Measurements from ENCODE around the gene MYH3. TPM values are rescaled to one million over a fixed set of nuclear protein-coding genes. Genes with fewer than 3 reads are reported as not detected.

Gene MYH3
- polyA plus RNA-seq, 1 donor (not counting 4 experiments of a cell fraction or from before 2014, with no cell fraction given): 0.83 TPM

DNA sequence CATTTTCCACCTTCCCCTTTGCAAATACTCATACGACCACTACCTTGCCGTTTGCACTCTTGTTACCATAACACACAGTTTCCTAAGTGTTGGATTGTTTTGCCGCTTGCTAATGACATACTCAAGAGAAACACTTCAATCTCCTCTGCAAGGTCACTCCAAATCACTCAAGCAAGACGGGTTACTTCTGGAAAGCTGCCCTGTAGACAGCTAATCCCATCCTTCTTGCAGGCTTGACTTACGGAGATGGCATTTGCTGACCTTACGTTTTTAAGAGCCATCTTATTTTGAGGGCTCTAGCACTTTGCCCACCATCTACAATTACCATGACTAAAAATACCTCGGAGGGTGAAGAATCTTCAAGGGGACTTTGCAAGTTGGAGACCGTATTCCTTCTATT is 46.2 kb downstream of the MYH3 start:
- DNase-seq (ENCODE audit: low read depth, low spot score) (no peak), FAIRE-seq (no peak)
- Histone ChIP-seq H3K9ac (ENCODE audit: control insufficient read depth, extremely low read depth, insufficient read depth, low read length) (no peak overlapping the region), H3K4me1 (ENCODE audit: control insufficient read depth, extremely low read depth, insufficient read depth, low read length) (peaks cover 3% of the 10 kb centered on the region), H3K27ac (ENCODE audit: control insufficient read depth, insufficient read depth, low read length) (no peak overlapping the region), H3K9me3 (ENCODE audit: control insufficient read depth, low read depth, low read length) (no peaks in the 10 kb centered on the region), H3K36me3 (ENCODE audit: control insufficient read depth in 2 of 2, extremely low read depth in 1 of 2, insufficient read depth in 2 of 2, low read length in 2 of 2) (no peaks in the 10 kb centered on the region), H4K20me1 (ENCODE audit: control insufficient read depth, extremely low read depth, insufficient read depth, low read length) (no peaks in the 10 kb centered on the region), H3K4me2 (ENCODE audit: control insufficient read depth, extremely low read depth, insufficient read depth, low read depth, low read length) (no peak overlapping the region), H3K27me3 (ENCODE audit: control insufficient read depth, extremely low read depth, insufficient read depth, low read length) (no peaks in the 10 kb centered on the region), H3K79me2 (ENCODE audit: control insufficient read depth, insufficient read depth, low read length) (no peaks in the 10 kb centered on the region), H2AFZ (ENCODE audit: control insufficient read depth, low read length) (no peak overlapping the region), H3K4me3 (ENCODE audit: control insufficient read depth in 2 of 3, extremely low read depth in 1 of 3, insufficient read depth in 2 of 3, low read depth in 1 of 3, low read length in 3 of 3) (no peak overlapping the region), H3K9me1 (ENCODE audit: control insufficient read depth, extremely low read depth, insufficient read depth, low read length) (no peaks in the 10 kb centered on the region)
- dilution Hi-C loops (cut with MboI; ENCODE audit: extremely low pct_ligation_motif_present, low sequenced_read_pairs): loop anchor here (25.0 kb wide), 1 partner anchor 324 kb away; no protein-coding TSS in a partner anchor
- TF ChIP-seq, protein P1, sequence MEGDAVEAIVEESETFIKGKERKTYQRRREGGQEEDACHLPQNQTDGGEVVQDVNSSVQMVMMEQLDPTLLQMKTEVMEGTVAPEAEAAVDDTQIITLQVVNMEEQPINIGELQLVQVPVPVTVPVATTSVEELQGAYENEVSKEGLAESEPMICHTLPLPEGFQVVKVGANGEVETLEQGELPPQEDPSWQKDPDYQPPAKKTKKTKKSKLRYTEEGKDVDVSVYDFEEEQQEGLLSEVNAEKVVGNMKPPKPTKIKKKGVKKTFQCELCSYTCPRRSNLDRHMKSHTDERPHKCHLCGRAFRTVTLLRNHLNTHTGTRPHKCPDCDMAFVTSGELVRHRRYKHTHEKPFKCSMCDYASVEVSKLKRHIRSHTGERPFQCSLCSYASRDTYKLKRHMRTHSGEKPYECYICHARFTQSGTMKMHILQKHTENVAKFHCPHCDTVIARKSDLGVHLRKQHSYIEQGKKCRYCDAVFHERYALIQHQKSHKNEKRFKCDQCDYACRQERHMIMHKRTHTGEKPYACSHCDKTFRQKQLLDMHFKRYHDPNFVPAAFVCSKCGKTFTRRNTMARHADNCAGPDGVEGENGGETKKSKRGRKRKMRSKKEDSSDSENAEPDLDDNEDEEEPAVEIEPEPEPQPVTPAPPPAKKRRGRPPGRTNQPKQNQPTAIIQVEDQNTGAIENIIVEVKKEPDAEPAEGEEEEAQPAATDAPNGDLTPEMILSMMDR (optimal IDR thresholded peaks at IDR 0.05 in 1 of 3, IDR thresholded peaks at IDR 0.05 in 1 of 3, conservative IDR thresholded peaks at IDR 0.05 in 1 of 3; ENCODE audit: extremely low read depth in 1 of 3, insufficient read depth in 2 of 3, low read length in 3 of 3): no peak
- TF ChIP-seq EZH2 (IDR thresholded peaks at IDR 0.05; ENCODE audit: low read length): no peak

DNA sequence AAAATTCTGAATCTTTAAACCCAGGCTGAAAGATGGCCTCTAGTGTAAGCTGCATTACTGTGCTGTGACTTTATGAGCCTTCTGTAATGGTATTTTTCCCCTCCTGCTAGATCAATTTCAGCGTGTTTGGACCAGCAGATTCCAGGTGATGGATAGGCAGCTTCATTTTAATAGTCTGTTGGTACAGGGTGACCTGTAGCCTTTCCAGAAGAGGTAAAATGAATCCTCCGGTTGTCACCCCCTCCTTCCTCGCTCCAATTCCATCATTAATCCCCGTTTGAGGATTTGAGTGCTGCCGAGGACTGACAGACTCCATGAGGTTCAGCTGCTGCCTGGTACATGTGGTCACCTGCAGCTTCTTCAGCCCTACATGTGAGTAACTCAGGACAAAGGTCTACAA is 48.9 kb downstream of the MYH3 start:
- no peaks in the 10 kb centered on the region for H3K9me1 ChIP-seq (ENCODE audit: control insufficient read depth, extremely low read depth, insufficient read depth, low read length)
- no peaks in the 10 kb centered on the region for H4K20me1 ChIP-seq (ENCODE audit: control insufficient read depth, extremely low read depth, insufficient read depth, low read length)
- no peaks in the 10 kb centered on the region for H3K36me3 ChIP-seq (ENCODE audit: control insufficient read depth in 2 of 2, extremely low read depth in 1 of 2, insufficient read depth in 2 of 2, low read length in 2 of 2)
- FAIRE-seq (no peak), DNase-seq (ENCODE audit: low read depth, low spot score) (no peak)
- no peak overlapping the region for H3K9ac ChIP-seq (ENCODE audit: control insufficient read depth, extremely low read depth, insufficient read depth, low read length)
- H3K9me3 ChIP-seq (ENCODE audit: control insufficient read depth, low read depth, low read length): no peaks in the 10 kb centered on the region
- no peak overlapping the region for H3K4me3 ChIP-seq (ENCODE audit: control insufficient read depth in 2 of 3, extremely low read depth in 1 of 3, insufficient read depth in 2 of 3, low read depth in 1 of 3, low read length in 3 of 3)
- H3K79me2 ChIP-seq (ENCODE audit: control insufficient read depth, insufficient read depth, low read length): no peaks in the 10 kb centered on the region
- TF ChIP-seq EZH2 (IDR thresholded peaks at IDR 0.05; ENCODE audit: low read length): no peak
- H3K4me2 ChIP-seq (ENCODE audit: control insufficient read depth, extremely low read depth, insufficient read depth, low read depth, low read length): no peak overlapping the region
- H3K27ac ChIP-seq (ENCODE audit: control insufficient read depth, insufficient read depth, low read length): no peak overlapping the region
- dilution Hi-C loops (cut with MboI; ENCODE audit: extremely low pct_ligation_motif_present, low sequenced_read_pairs): loop anchor here (25.0 kb wide), 1 partner anchor 321 kb away; no protein-coding TSS in a partner anchor
- H2AFZ ChIP-seq (ENCODE audit: control insufficient read depth, low read length): no peak overlapping the region
- H3K4me1 ChIP-seq (ENCODE audit: control insufficient read depth, extremely low read depth, insufficient read depth, low read length): no peaks in the 10 kb centered on the region
- no peaks in the 10 kb centered on the region for H3K27me3 ChIP-seq (ENCODE audit: control insufficient read depth, extremely low read depth, insufficient read depth, low read length)

DNA sequence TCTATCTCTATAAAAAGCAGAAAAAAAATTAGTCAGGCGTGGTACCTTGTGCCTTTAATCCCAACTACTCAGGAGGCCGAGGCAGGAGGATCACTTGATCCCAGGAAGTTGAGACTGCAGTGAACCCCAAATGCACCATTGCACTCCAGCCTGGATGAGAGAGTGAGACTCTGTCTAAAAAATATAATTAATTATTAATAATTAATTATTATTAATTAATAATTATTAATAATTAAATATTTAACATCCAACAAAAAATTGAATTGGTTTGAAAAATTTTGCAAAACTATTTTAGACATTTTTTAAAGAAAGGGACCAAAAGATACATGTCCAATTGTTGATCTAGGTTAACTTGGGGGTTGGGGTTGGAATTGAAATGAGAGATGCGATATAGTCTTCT is 51.0 kb downstream of the MYH3 start:
- dilution Hi-C loops (cut with MboI; ENCODE audit: extremely low pct_ligation_motif_present, low sequenced_read_pairs): loop anchor here (25.0 kb wide), 1 partner anchor 319 kb away; no protein-coding TSS in a partner anchor
- no peaks in the 10 kb centered on the region for H3K4me1 ChIP-seq (ENCODE audit: control insufficient read depth, extremely low read depth, insufficient read depth, low read length)
- no peak overlapping the region for H3K9ac ChIP-seq (ENCODE audit: control insufficient read depth, extremely low read depth, insufficient read depth, low read length)
- no peak overlapping the region for H2AFZ ChIP-seq (ENCODE audit: control insufficient read depth, low read length)
- no peak for DNase-seq (ENCODE audit: low read depth, low spot score)
- no peaks in the 10 kb centered on the region for H3K79me2 ChIP-seq (ENCODE audit: control insufficient read depth, insufficient read depth, low read length)
- no peaks in the 10 kb centered on the region for H3K9me1 ChIP-seq (ENCODE audit: control insufficient read depth, extremely low read depth, insufficient read depth, low read length)
- no peaks in the 10 kb centered on the region for H4K20me1 ChIP-seq (ENCODE audit: control insufficient read depth, extremely low read depth, insufficient read depth, low read length)
- no peak for TF ChIP-seq EZH2 (IDR thresholded peaks at IDR 0.05; ENCODE audit: low read length)
- TF ChIP-seq, protein P1 (optimal IDR thresholded peaks at IDR 0.05 in 1 of 3, IDR thresholded peaks at IDR 0.05 in 1 of 3, conservative IDR thresholded peaks at IDR 0.05 in 1 of 3; ENCODE audit: extremely low read depth in 1 of 3, insufficient read depth in 2 of 3, low read length in 3 of 3): no peak
- H3K36me3 ChIP-seq (ENCODE audit: control insufficient read depth in 2 of 2, extremely low read depth in 1 of 2, insufficient read depth in 2 of 2, low read length in 2 of 2): no peaks in the 10 kb centered on the region
- no peaks in the 10 kb centered on the region for H3K9me3 ChIP-seq (ENCODE audit: control insufficient read depth, low read depth, low read length)
- H3K27me3 ChIP-seq (ENCODE audit: control insufficient read depth, extremely low read depth, insufficient read depth, low read length): no peaks in the 10 kb centered on the region
- H3K4me2 ChIP-seq (ENCODE audit: control insufficient read depth, extremely low read depth, insufficient read depth, low read depth, low read length): no peak overlapping the region
- FAIRE-seq: no peak
- H3K4me3 ChIP-seq (ENCODE audit: control insufficient read depth in 2 of 3, extremely low read depth in 1 of 3, insufficient read depth in 2 of 3, low read depth in 1 of 3, low read length in 3 of 3): no peak overlapping the region
- no peak overlapping the region for H3K27ac ChIP-seq (ENCODE audit: control insufficient read depth, insufficient read depth, low read length)
